ENCODE measurements around the gene MT1M. TPM values are rescaled to one million over a fixed set of nuclear protein-coding genes. Genes with fewer than 3 reads are reported as not detected.
"Not testable (repeated sequence)": the region's sequence is repeated elsewhere in the genome, so short reads cannot be mapped to it uniquely, and the experiment has no call there.

Gene MT1M
- not detected in 2 replicates for total RNA-seq (2014; rRNA removed; shearing (Covaris generic))

- DNase-seq (ENCODE audit: low spot score) = no peak
Observed at GRCh38 chr16:56632156-56632847, at the start of gene MT1M. Gene MT1M (plus strand): TSS chr16:56632659. CDS start chr16:56632732, 73 bp downstream.

GRCh38 chr16:56582911-56583310, 49.5 kb upstream of the MT1M start:
- not testable (repeated sequence) for DNase-seq (ENCODE audit: low spot score)

GRCh38 chr16:56583351-56584168, 48.9 kb upstream of the MT1M start:
- DNase-seq (ENCODE audit: low spot score) = no peak

- DNase-seq (ENCODE audit: low spot score) = no peak
Observed at GRCh38 chr16:56584276-56584675, 48.2 kb upstream of the MT1M start.

GRCh38 chr16:56588781-56589140, 43.7 kb upstream of the MT1M start:
- no peak for DNase-seq (ENCODE audit: low spot score)

- no peak for DNase-seq (ENCODE audit: low spot score)
Observed at GRCh38 chr16:56589141-56590039, 43.1 kb upstream of the MT1M start, which contains the start of gene MT3. Gene MT3 (plus strand): TSS chr16:56589528. CDS start chr16:56589591, 63 bp downstream.

- DNase-seq (ENCODE audit: low spot score) = no peak
Observed at GRCh38 chr16:56591377-56592060, 40.9 kb upstream of the MT1M start.

- DNase-seq (ENCODE audit: low spot score) = no peak
Observed at GRCh38 chr16:56593573-56594291, 38.7 kb upstream of the MT1M start.

GRCh38 chr16:56594292-56594619, 38.2 kb upstream of the MT1M start:
- DNase-seq (ENCODE audit: low spot score) = no peak

GRCh38 chr16:56600398-56600999, 32.0 kb upstream of the MT1M start:
- peak; percentile 62 for DNase-seq (ENCODE audit: low spot score)

GRCh38 chr16:56601325-56601724, 31.1 kb upstream of the MT1M start:
- DNase-seq (ENCODE audit: low spot score) = no peak

GRCh38 chr16:56603589-56603988, 28.9 kb upstream of the MT1M start:
- peak; percentile 64 for DNase-seq (ENCODE audit: low spot score)

GRCh38 chr16:56604966-56605365, 27.5 kb upstream of the MT1M start:
- DNase-seq (ENCODE audit: low spot score) = no peak

GRCh38 chr16:56605475-56605874, 27.0 kb upstream of the MT1M start:
- no peak for DNase-seq (ENCODE audit: low spot score)

GRCh38 chr16:56606071-56606475, 26.4 kb upstream of the MT1M start:
- DNase-seq (ENCODE audit: low spot score) = peak; percentile 90

GRCh38 chr16:56606476-56607108, 25.9 kb upstream of the MT1M start:
- DNase-seq (ENCODE audit: low spot score) = peak; percentile 98

- DNase-seq (ENCODE audit: low spot score) = peak; percentile 99
Observed at GRCh38 chr16:56607109-56607618, 25.3 kb upstream of the MT1M start.

GRCh38 chr16:56607675-56608042, 24.8 kb upstream of the MT1M start:
- DNase-seq (ENCODE audit: low spot score) = no peak

GRCh38 chr16:56608043-56608875, 24.2 kb upstream of the MT1M start, which contains the start of gene MT2A:
Gene MT2A (plus strand): TSS chr16:56608584. CDS start chr16:56608656, 72 bp downstream.
- peak; percentile 97 for DNase-seq (ENCODE audit: low spot score)
